SH-SY5Y (cell line): ENCODE measurements around the gene GLTP.

Source experiments
- GATA2 ChIP-seq: IDR thresholded peaks from 2 replicates; pipeline ENCODE4 v1.6.1; 2011; ENCODE audit warnings: mild to moderate bottlenecking, low read depth, low read length
- GATA3 ChIP-seq: IDR thresholded peaks from 2 replicates; pipeline ENCODE4 v1.6.1; 2011; ENCODE audit warnings: low read depth, mild to moderate bottlenecking, low read length, moderate library complexity

GLTP gene

DNA sequence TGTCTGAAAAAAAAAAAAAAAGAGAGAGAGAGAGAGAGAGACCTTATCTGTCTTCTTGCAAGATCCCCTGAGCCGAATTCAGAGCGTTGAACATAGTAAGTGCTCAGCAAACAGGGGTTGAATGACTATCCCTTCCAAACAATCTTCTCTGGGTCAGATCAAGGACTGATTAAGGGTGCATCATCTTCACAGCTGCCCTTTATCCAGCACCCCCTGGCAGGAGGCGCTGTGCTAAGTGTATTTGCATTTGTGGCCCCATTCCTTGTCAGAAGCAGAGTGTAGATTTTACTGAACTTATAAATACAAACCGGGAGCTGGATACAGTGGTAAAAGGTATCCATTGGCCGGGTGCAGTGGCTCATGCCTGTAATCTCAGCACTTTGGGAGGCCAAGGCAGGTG lies 38.3 kb downstream of the GLTP start:
- no peak for TF ChIP-seq GATA3
- no peak for TF ChIP-seq GATA2

DNA sequence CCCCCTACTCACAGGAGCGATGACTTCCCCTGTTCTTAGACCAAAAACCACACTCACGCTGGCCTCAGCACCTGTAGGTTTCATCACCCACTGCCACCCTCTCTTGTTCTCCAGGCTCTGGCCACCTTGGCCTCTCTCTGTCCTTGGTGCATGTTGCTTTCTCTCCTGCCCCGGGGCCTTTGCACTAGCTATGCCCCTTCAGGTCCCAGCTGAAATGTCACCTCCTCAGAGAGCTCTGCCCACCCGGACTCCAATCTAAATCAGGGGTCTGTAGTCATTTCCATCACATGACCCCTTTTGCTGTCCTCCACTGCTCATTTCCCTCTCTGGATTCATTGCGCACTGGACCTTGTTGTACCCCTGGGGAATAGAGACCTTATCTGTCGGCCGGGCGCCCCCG lies 39.0 kb downstream of the GLTP start:
- no peak for TF ChIP-seq GATA3
- no peak for TF ChIP-seq GATA2

DNA sequence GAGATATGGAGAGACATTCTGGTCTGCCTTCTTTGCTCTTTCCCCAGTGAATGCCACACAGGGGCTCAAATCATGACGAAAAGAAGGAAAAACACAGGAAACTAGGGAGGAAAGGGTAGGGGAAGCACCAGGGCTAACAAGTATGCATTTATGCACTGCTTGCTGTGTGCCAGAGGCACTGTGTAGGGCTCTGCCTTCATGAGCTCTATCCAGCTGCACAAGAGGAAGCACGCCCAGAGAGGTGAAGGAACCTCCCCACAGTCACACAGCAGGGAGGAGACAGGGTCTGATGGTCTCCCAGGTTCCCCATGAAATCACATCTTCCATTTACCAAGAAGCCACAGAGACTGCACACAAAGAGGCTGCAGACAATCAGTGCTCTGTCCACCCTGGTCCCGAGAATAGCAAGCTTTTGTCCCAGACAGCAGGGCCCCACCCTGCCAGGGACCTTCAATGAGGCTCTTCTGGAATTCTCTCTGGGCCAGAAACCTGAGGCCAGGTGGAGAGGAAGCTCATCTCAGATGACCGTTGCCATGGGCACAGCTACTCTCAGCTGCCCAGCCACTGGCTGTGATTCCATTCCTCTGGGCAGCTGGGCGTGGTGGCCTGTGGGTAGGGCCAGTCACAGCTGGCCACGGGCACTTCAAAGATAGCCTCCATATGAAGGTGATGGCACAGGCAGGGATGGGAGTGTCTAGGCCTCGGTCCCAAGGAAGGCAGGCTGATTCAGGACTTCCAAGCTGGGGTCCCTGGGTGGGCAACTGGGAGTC lies 39.9 kb downstream of the GLTP start:
- no peak for TF ChIP-seq GATA3
- TF ChIP-seq GATA2, result no peak

DNA sequence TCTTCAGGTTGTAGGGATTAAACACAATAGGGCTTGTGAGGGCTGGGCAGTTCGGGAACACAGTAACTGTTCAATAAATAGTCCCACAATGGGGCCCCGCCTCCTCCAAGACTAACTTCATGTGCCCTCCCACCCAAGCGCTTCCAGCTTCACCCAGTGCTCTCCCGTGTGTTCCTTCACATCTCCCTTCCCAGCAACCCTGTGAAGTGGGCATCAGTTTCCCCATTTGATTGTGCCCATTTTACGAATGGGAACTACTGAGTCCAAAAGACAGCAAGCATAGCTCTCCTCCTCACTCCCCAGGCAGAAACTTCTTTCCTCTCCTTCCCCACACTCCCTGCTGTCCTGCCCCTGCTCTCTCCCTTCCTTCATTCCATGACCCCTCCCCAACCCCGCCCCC lies 40.9 kb downstream of the GLTP start:
- no peak for TF ChIP-seq GATA3

DNA sequence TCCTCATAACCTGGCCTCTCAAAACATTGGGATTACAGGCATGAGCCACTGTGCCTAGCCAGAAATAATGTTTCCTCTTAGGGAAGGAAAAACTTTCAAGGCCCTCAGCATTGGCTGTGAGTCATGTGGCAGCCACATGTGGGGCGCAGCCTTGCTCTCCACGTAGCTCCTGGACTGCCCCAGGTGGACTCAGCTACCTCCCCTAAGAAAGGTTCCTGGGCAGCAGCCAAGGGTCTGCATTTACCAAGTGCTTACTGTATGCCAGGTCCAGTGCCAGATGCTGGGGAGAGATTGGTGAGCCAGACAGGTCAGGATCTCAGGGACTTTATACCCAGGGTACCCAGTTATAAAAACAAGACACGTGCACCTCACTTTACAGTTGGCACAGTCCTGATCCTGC lies 43.4 kb downstream of the GLTP start:
- TF ChIP-seq GATA2 (no peak), GATA3 (no peak)

DNA sequence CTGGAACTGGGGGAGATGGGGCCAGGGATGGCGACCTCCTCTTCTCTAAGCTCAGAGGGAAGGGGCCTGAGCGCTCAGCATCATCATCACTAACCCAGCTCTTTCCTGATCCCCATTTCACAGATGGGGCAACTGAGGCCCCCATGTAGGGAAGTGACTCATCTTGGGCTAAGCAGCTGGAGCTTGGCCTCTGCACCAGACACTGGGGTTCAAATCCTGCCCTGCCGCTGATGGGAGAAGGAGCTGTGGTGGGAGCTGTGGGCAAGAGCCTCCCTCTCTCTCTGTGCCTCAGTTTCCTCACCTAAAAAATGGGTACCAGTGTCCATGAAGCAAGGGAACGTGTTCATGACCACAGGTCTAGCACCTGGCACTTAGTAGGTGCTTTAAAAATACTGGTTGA lies 44.5 kb downstream of the GLTP start:
- no peak for TF ChIP-seq GATA3
- no peak for TF ChIP-seq GATA2

DNA sequence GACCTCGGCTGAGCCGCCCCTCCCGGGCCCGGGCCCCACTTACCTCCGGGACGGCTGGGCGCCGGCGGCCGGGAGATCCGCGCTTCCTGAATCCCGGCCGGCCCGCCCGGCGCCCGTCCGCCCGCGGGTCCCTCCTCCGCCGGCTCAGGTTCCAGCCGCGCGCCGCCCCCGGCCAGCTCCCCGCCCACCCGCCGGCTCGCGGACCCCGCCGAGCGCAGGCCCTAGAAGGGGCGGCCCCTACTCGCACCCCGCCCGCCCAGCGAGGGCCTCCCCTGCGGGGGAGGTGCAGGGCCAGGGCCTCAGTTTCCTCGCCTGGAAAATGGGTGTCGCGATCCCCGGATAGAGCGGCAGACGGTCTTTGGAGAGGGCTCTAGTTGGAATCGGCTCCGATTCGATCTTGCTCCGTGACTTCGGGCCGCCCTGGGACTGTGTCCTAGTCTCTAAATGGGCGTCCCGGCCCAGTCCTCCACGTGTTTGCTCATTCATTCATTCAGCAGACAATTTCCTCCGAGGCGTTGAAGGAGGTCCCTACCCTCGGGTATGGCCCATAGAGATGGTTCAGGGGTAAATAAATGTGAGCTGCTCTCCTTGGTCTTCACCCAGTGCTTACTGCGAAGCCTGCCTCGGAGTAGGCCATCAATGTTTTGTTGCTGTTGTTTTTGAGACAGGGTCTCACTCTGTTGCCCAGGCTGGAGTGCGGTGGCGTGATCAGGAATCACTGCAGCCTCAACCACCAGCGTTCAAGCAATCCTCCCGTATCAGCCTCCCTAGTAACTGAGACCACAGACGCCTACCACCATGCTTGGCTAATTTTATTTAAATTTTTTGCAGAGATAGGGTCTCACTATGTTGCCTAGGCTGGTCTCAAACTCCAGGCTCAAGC lies 46.8 kb downstream of the GLTP start, which contains the start of gene TRPV4:
TSS of gene TRPV4 (minus strand) at position 92 of the 883 bp plus-strand sequence. CDS start 18,602 bp downstream, outside the sequence.
- no peak for TF ChIP-seq GATA3
- no peak for TF ChIP-seq GATA2

DNA sequence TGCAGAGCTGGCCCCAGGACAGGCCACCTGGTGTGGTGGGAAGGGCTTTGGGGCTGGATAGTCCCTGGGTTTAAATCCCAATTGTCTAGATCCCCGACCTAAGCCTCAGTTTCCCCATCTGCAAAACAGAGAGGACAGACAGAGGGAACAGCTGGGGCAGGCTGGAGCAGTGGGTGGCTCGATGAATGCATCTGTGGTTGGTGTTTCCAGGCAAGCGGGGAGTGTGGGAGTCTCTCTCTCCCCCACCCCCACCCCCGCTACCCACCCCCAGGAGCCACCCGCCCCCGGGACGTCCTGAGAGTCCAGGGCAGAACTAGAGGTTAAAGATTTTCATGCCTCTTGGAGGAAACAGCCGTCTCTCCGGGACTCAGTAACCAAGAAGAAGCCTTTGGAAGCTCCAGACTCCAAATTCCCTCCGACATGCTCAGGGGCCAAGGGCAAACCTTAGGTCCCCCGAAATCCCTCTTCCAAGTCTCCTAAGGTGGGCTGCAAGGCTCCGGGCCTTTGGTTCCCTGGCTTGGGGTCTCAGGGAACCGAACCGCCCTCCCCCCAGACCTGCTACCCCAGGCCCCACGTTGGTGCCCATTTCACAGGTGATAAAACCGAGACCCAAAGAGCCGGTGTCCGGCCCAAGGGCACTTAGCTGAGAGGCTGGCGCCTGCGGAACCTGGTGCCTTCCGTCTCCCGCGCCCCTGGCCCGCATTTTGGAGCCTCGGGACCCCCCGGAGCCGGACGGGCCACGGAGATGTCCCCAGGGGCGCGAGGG lies 47.6 kb downstream of the GLTP start:
- TF ChIP-seq GATA3 (no peak), GATA2 (no peak)

DNA sequence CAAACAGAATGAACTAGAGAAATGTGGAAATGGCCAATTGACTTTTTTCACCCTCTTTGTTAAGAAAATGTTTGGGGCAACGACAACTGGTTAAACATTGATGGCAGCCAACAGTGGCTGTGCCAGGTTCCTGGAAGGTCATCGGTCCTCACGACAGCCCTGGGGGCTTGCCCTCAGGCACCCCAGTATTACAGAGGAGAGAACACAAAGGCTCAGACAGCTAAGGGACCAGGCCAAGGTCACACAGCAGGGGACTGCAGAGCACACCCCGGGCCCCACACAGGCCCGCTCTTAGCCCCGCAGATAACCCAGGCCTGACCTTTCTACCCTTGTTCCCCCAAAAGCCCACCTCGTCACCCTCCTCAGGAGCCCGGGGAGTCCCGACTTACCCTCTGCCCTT lies 48.4 kb downstream of the GLTP start:
- TF ChIP-seq GATA3 (no peak), GATA2 (no peak)

DNA sequence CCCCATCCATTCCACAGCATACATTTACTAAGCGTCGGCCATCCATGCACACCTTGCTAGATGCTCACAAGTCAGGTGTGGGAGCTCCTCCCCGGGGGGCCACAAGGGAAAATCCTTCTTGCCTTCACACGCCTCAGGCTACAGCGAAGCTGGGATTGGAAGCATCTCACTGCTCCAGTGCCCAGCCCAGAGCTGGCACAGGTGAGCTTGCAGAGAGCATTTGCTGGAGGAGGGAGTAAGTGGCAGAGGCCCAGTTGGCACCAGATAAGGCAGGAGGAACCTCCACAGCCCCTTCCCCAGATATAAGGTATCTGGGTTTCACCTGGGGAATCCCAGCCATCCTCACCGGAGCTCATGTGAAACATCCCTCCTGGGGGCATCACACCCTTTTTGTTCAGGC lies 49.0 kb downstream of the GLTP start:
- TF ChIP-seq GATA2 (no peak), GATA3 (no peak)

DNA sequence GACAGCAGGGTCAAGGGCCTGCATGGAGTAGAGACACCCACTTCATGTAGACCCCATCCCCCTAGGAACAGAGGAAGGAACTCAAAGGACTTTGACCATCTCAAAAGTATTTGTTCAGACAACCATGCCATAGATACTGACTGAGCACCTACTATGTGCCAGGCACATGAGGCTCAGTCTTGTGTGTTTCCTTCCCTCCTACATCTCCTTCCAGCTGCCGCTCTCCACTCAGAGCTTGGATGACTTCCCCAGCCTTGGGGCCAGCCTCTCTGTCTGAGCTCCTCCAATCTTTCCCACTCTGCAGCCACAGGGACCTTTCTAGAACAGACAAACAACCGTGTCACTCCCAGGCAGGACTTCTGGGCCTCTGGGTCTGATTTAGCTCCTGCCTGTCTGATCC lies 49.6 kb downstream of the GLTP start:
- no peak for TF ChIP-seq GATA2
- TF ChIP-seq GATA3, result no peak

DNA sequence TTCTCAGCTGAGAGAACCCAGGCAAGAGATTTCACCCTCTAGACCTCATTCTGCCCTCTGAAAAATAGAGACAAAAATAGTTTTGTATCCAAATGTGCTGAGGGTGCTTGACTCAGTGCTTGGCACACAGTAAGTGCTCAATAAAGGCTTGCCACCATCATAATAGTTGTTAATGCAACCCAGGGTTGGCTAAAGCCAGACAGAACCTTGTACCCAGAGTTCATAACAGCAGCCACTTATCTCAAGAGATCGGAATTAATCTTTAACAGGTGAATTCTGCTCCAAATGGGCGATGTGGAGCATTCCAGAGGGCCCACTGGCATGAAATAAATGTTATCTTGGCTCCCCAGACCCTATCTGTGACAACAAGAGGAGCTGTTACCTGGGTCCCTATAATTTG lies 50.1 kb downstream of the GLTP start:
- no peak for TF ChIP-seq GATA2
- no peak for TF ChIP-seq GATA3

DNA sequence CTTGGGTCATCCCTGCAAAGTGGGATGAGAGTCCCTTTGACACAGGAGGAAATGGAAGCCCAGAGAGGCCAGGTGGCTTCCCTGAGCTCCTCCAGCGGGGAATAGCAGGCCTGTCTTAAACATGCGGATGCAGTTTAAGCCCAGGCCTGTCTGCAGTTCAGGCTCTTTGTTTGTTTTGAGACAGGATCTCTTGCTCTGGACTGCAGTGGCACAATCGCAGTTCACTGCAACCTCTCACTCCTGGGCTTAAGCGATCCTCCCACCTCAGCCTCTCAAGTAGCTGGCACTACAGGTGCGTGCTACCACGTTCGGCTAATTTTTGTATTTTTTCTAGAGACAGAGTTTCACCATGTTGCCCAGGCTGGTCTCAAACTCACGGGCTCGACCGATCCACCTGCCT lies 50.7 kb downstream of the GLTP start:
- TF ChIP-seq GATA2 (no peak), GATA3 (no peak)

DNA sequence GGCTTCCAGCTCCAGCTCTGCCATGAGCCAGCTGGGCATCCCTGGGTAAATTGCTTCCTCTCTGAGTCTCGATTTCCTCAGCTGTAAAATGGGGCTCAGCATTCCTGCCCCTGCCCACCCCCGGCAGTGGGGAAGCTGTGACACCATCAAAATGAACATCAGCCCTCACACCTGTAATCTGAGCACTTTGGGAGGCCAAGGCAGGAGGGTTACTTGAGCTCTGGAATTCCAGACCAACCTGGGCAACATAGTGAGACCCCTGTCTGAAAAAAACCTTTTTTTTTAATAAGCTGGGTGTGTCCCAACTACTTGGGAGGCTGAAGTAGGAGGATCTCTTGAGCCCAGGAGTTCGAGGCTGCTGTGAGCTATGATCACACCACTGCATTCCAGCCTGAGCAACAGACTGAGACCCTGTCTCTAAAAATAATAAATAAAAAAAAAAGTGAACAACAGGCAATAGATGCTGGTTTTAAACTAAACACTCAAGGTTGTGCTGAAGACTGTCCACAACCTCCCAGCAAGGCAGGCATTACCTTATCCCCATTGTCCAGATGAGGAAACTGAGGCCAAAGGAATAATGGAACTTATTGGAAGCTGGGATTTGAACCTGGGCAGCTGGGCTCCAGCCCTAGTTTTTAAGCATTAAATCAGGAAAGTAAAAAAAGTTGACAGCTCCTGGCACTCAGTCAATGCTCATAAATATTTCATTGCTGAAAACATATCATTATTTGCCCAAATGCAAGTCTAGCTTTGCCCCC lies 51.4 kb downstream of the GLTP start:
- TF ChIP-seq GATA2, result no peak
- no peak for TF ChIP-seq GATA3
